K562 (cell line): ENCODE measurements around the gene ADAT1. TPM values are rescaled to one million over a fixed set of nuclear protein-coding genes. Genes with fewer than 3 reads are reported as not detected.

ENCODE experiments used
- CBX3 ChIP-seq, 2 experiments: IDR thresholded peaks; 1 replicate in 1 of 2; 2 replicates in 1 of 2; pipeline ENCODE4 v1.6.1; 2012; ENCODE audit warnings: inconsistent platforms in 2 of 2, low read length in 2 of 2, borderline replicate concordance in 1 of 2, control low read depth in 1 of 2
- CREB3L1 ChIP-seq: fragments of 450-650 bp; IDR thresholded peaks from 2 replicates; pipeline ENCODE4 v1.6.1; 2014; ENCODE audit warnings: low read depth, mild to moderate bottlenecking, moderate library complexity, borderline replicate concordance
- EWSR1 ChIP-seq: fragments of 450-650 bp; IDR thresholded peaks from 2 replicates; pipeline ENCODE4 v1.6.1; 2018; ENCODE audit warnings: borderline replicate concordance, mild to moderate bottlenecking, low read depth, moderate library complexity; ENCODE audit not compliant: partially characterized antibody
- GATA2 ChIP-seq: sonication (generic); formaldehyde crosslinking; IDR thresholded peaks from 2 replicates; pipeline ENCODE4 v1.4.0; 2020; ENCODE audit warnings: mild to moderate bottlenecking, missing genetic modification reagents
- L3MBTL2 ChIP-seq: fragments of 450-650 bp; IDR thresholded peaks from 2 replicates; pipeline ENCODE4 v1.6.1; 2016; ENCODE audit warnings: mild to moderate bottlenecking, moderate library complexity
- MIER1 ChIP-seq: fragments of 450-650 bp; IDR thresholded peaks from 2 replicates; pipeline ENCODE4 v1.6.1; 2016; ENCODE audit warnings: antibody characterized with exemption, mild to moderate bottlenecking, low read depth
- MTA3 ChIP-seq: fragments of 450-650 bp; formaldehyde crosslinking; IDR thresholded peaks from 2 replicates; pipeline ENCODE4 v1.6.1; 2017; ENCODE audit warnings: mild to moderate bottlenecking, borderline replicate concordance
- MXD1 ChIP-seq: fragments of 250-450 bp; sonication (Bioruptor Pico); IDR thresholded peaks from 2 replicates; pipeline ENCODE4 v1.8.0; 2021; ENCODE audit warnings: borderline replicate concordance, mild to moderate bottlenecking, moderate library complexity; ENCODE audit not compliant: poor library complexity, severe bottlenecking
- NR3C1 ChIP-seq: sonication (generic); formaldehyde crosslinking; IDR thresholded peaks from 2 replicates; pipeline ENCODE4 v1.8.1; 2022; ENCODE audit warnings: missing genetic modification reagents
- PHB2 ChIP-seq: fragments of 450-650 bp; IDR thresholded peaks from 2 replicates; pipeline ENCODE4 v1.6.1; 2017; ENCODE audit warnings: low read depth
- SUPT5H ChIP-seq: fragments of 450-650 bp; IDR thresholded peaks from 2 replicates; pipeline ENCODE4 v1.6.1; 2016
- TOE1 ChIP-seq, 2 experiments: fragments of 450-650 bp in 1 of 2; sonication (generic) in 1 of 2; formaldehyde crosslinking in 1 of 2; IDR thresholded peaks; 2 replicates each; pipeline versions ENCODE4 v1.7.1 to v1.8.0; 2016 to 2022; ENCODE audit warnings: borderline replicate concordance in 2 of 2, mild to moderate bottlenecking in 2 of 2, antibody characterized with exemption in 1 of 2, inconsistent platforms in 1 of 2, low read depth in 1 of 2, missing genetic modification reagents in 1 of 2, moderate library complexity in 1 of 2
- ZNF174 ChIP-seq: fragments of 250-450 bp; sonication (Bioruptor Pico); IDR thresholded peaks from 2 replicates; pipeline ENCODE4 v1.4.0; 2020; ENCODE audit warnings: mild to moderate bottlenecking
- ZNF347 ChIP-seq: fragments of 450-650 bp; formaldehyde crosslinking; IDR thresholded peaks from 2 replicates; pipeline ENCODE4 v1.4.0; 2020; ENCODE audit warnings: low read depth, mild to moderate bottlenecking, moderate library complexity
- ZNF830 ChIP-seq: fragments of 250-450 bp; sonication (Bioruptor Pico); IDR thresholded peaks from 2 replicates; pipeline ENCODE4 v1.5.0; 2021; ENCODE audit warnings: mild to moderate bottlenecking
- polyA plus RNA-seq, 8 experiments: library from polyadenylated mRNA; depleted of rRNA in 4 of 8; stranded (reverse) in 5 of 8; unstranded in 3 of 8; fragments of >200 nt; fragmentation: Nextera tagmentation in 2 of 8; fragmentation: Illumina TruSeq in 1 of 8; extraction: Ambion mirVana in 2 of 8; extraction: Trizol in 1 of 8; gene quantifications; 2 replicates each; pipeline versions ENCODE4 v1.2.1 to v1.2.3, GENCODE V29; 2011 to 2014; ENCODE audit warnings: inconsistent platforms in 1 of 8, missing spikeins in 1 of 8
- total RNA-seq, 7 experiments: library from RNA; depleted of rRNA in 6 of 7; stranded (reverse); fragments of >200 nt in 6 of 7; fragmentation: Illumina TruSeq in 2 of 7; extraction: Trizol in 2 of 7; gene quantifications; 2 replicates each; pipeline versions ENCODE4 v1.2.1 to v1.2.3, GENCODE V29; 2011 to 2021; ENCODE audit warnings: low replicate concordance in 1 of 7
- TF ChIP-seq, protein P1 (sequence below): fragments of 250-450 bp; sonication (Bioruptor Pico); IDR thresholded peaks from 2 replicates; pipeline ENCODE4 v1.5.0; 2021; ENCODE audit warnings: mild to moderate bottlenecking, moderate library complexity
- TF ChIP-seq, protein P2 (sequence below), 3 experiments: fragments of 200-800 bp in 1 of 3; sonication (Bioruptor generic) in 1 of 3; sonication (generic) in 1 of 3; formaldehyde crosslinking in 1 of 3; IDR thresholded peaks; 2 replicates each; pipeline versions ENCODE4 v1.6.1 to v1.8.0; 2016 to 2022; ENCODE audit warnings: mild to moderate bottlenecking in 2 of 3, missing compliant biosample characterization in 2 of 3, missing genetic modification characterization in 2 of 3, missing genetic modification reagents in 1 of 3
- TF ChIP-seq, protein P3 (sequence below): fragments of 250-450 bp; sonication (Bioruptor Pico); IDR thresholded peaks from 2 replicates; pipeline ENCODE4 v1.5.1; 2021; ENCODE audit warnings: mild to moderate bottlenecking

ADAT1 gene
- total and polyA plus RNA-seq, 9 of the 15 experiments (the other 6 are each of a cell fraction or from before 2014, with no cell fraction given): 16.0 to 36.7 (median 28.2) TPM

- TF ChIP-seq, protein P1, sequence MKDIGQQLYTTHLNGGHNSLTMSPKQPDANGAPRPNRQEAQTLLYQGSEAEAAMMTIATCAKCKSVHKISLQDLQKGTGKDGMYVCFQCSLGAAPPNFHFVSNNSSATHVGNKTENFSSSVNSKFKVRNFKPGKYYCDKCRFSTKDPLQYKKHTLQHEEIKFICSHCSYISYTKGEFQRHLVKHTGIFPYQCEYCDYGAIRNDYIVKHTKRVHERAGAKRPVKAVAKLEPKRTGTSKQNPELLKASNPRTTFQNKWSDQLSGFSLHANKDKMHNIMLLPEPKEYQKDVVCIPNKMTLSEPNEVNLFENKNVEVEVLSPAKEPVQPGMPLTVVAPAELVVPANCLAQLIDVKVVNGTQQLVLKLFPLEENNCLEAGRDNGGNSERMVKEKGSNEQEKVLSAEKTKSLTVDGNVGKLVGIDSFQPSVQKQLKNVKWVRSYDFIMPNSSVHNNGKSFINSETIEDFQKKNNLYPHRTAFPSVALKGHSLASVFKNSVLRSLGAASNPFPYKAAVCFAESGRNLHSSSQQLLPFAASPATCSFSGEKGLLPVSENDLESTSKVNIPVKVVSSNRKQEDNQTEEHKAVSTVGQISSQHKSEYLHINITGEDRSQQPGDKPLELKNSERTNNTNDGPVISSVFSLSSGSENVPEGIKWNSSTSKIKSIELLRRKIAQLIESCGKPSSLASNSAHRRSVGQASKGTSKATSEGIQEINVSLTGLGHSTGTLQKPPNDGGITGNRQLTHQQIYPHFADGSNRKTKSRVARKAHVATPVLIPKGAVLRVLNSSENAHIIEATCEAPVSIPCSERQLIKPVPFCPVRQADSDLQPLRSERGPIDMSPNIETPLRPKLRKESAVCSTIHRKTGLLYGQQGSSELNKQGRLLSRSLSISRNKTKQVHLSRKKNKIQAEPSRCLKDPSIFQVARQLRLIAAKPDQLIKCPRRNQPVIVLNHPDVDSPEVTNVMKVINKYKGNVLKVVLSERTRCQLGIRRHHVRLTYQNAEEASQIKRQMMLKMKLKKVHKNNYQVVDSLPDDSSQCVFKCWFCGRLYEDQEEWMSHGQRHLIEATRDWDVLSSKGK (CRISPR knock-in tag): no peak
- TF ChIP-seq, protein P2, sequence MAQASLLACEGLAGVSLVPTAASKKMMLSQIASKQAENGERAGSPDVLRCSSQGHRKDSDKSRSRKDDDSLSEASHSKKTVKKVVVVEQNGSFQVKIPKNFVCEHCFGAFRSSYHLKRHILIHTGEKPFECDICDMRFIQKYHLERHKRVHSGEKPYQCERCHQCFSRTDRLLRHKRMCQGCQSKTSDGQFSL (CRISPR knock-in tag; IDR thresholded peaks at IDR 0.05): no peak
- TF ChIP-seq, protein P2 (tag; IDR thresholded peaks at IDR 0.05): no peak
- no peak for TF ChIP-seq CREB3L1
- TF ChIP-seq EWSR1: no peak
- peak; percentile 76 for TF ChIP-seq PHB2
- 0 out of 3 replicates have a peak, but pooled peaks of 1 of the 2 experiments have one; percentile 17 for TF ChIP-seq CBX3 (IDR thresholded peaks at IDR 0.05; ENCODE audit: borderline replicate concordance in 1 of 2, low read length in 2 of 2)
- no peak for TF ChIP-seq L3MBTL2
- TF ChIP-seq GATA2: peak; percentile 67
- TF ChIP-seq NR3C1 (CRISPR knock-in tag): no peak
- no peak for TF ChIP-seq ZNF830 (CRISPR knock-in tag)
- no peak for TF ChIP-seq MIER1
- no peak for TF ChIP-seq TOE1 (IDR thresholded peaks at IDR 0.05; ENCODE audit: borderline replicate concordance)
- TF ChIP-seq TOE1 (CRISPR knock-in tag; IDR thresholded peaks at IDR 0.05; ENCODE audit: borderline replicate concordance, low read depth): no peak
- TF ChIP-seq SUPT5H: no peak
- TF ChIP-seq, protein P3, sequence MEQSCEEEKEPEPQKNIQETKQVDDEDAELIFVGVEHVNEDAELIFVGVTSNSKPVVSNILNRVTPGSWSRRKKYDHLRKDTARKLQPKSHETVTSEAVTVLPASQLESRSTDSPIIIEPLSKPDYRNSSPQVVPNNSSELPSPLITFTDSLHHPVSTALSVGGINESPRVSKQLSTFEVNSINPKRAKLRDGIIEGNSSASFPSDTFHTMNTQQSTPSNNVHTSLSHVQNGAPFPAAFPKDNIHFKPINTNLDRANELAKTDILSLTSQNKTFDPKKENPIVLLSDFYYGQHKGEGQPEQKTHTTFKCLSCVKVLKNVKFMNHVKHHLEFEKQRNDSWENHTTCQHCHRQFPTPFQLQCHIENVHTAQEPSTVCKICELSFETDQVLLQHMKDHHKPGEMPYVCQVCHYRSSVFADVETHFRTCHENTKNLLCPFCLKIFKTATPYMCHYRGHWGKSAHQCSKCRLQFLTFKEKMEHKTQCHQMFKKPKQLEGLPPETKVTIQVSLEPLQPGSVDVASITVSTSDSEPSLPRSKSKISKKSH (CRISPR knock-in tag): no peak
- TF ChIP-seq MTA3: no peak; the same call in 1 of the 2 replicates
- TF ChIP-seq MXD1 (CRISPR knock-in tag): no peak
- no peak for TF ChIP-seq ZNF174 (CRISPR knock-in tag)
- TF ChIP-seq ZNF347: no peak
Observed at GRCh38 chr16:75621170-75621477, 2.0 kb downstream of the ADAT1 start (continued).
